Activated CD8-positive, alpha-beta memory T cell treated with anti-CD3 and anti-CD28 coated beads, Interleukin-2, amount 50 U/mL, for 4 hours (primary cell): ENCODE data around the gene SPTLC2.

Source experiments
- DNase-seq: peaks from one replicate; pipeline ENCODE4 v3.0.0-alpha.2; 2020

SPTLC2 gene

GRCh38 chr14:77498984-77499527 lies 117.4 kb downstream of the SPTLC2 start:
- no peak for DNase-seq

GRCh38 chr14:77498120-77498979 lies 118.1 kb downstream of the SPTLC2 start, which contains the start of gene ISM2:
TSS of gene ISM2 (minus strand) at chr14:77498816. CDS start at chr14:77498793, 23 bp downstream.
- DNase-seq, result peak; percentile 43

- DNase-seq, result no peak
Observed at GRCh38 chr14:77495334-77495733, 121.1 kb downstream of the SPTLC2 start.

- no peak for DNase-seq
Observed at GRCh38 chr14:77491056-77491455, 125.4 kb downstream of the SPTLC2 start.

- DNase-seq, result no peak
Observed at GRCh38 chr14:77490347-77490986, 126.0 kb downstream of the SPTLC2 start.

- DNase-seq, result no peak
Observed at GRCh38 chr14:77489041-77489440, 127.4 kb downstream of the SPTLC2 start.

GRCh38 chr14:77488558-77488957 lies 127.9 kb downstream of the SPTLC2 start:
- no peak for DNase-seq

GRCh38 chr14:77485901-77486678 lies 130.3 kb downstream of the SPTLC2 start:
- DNase-seq, result no peak

- DNase-seq, result no peak
Observed at GRCh38 chr14:77485256-77485655, 131.2 kb downstream of the SPTLC2 start.

GRCh38 chr14:77482422-77482821 lies 134.0 kb downstream of the SPTLC2 start:
- DNase-seq, result no peak

- no peak for DNase-seq
Observed at GRCh38 chr14:77478796-77479195, 137.6 kb downstream of the SPTLC2 start.

GRCh38 chr14:77478029-77478428 lies 138.4 kb downstream of the SPTLC2 start:
- DNase-seq, result no peak

- no peak for DNase-seq
Observed at GRCh38 chr14:77475432-77476115, 140.9 kb downstream of the SPTLC2 start.

- no peak for DNase-seq
Observed at GRCh38 chr14:77474479-77475177, 141.8 kb downstream of the SPTLC2 start.

GRCh38 chr14:77473921-77474320 lies 142.5 kb downstream of the SPTLC2 start:
- no peak for DNase-seq

GRCh38 chr14:77470224-77470870 lies 146.1 kb downstream of the SPTLC2 start:
- no peak for DNase-seq

- no peak for DNase-seq
Observed at GRCh38 chr14:77469539-77469938, 146.9 kb downstream of the SPTLC2 start.

- no peak for DNase-seq
Observed at GRCh38 chr14:77469067-77469505, 147.4 kb downstream of the SPTLC2 start.

GRCh38 chr14:77467801-77468200 lies 148.6 kb downstream of the SPTLC2 start:
- DNase-seq, result no peak

- peak; percentile 53 for DNase-seq
Observed at GRCh38 chr14:77459072-77459723, 157.2 kb downstream of the SPTLC2 start.
